ENCODE measurements around the gene IL19.

Gene IL19

DNA sequence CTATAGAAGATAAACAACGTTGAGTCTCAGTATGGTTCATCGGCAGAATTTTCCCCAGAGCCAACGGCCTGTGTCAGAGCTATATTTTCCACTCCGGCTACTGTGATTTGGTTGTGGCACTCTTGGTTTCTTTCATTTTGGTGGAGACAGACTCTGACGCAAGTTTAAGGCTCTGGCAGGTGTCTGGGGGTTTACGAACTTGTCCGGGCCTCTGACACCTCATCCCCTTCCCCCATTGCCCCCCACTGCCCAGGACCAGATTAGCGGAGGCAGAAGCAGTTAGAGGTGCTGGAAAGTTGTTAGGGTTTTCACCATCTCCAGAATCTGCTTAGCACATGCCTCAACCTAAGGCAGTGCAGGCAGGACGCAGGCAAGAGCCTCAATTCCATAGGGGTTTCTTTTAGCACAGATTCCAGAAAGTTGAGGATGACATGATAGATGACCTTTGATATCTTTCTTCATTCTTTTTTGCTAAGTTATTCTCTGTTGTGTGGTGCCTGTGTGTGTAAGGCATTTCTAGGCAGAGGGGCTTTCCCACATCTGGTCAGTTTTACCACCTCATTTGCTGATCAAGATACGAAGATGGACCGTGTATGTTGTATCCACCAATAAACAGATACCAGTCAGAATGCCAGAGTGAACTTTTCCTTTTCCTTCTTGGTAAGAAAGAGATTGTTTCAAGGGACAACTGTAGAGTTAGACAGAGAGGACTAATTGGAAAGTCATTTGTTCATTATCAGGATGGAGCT, 20.1 kb downstream of the IL19 start:
- no peaks in the 10 kb centered on the region for H3F3A ChIP-seq (ENCODE audit: insufficient read depth)
- H3K9me3 ChIP-seq (ENCODE audit: insufficient read depth, low read length), result no peaks in the 10 kb centered on the region
- no peaks in the 10 kb centered on the region for H3K27me3 ChIP-seq (ENCODE audit: low read length)
- no peak overlapping the region for H3K27ac ChIP-seq (ENCODE audit: low read depth, low read length)
- no peak overlapping the region for H3K4me2 ChIP-seq (ENCODE audit: low read depth, low read length, poor library complexity, severe bottlenecking)
- H2AFZ ChIP-seq (ENCODE audit: low read depth, low read length, severe bottlenecking), result no peak overlapping the region
- TF ChIP-seq, protein P1, sequence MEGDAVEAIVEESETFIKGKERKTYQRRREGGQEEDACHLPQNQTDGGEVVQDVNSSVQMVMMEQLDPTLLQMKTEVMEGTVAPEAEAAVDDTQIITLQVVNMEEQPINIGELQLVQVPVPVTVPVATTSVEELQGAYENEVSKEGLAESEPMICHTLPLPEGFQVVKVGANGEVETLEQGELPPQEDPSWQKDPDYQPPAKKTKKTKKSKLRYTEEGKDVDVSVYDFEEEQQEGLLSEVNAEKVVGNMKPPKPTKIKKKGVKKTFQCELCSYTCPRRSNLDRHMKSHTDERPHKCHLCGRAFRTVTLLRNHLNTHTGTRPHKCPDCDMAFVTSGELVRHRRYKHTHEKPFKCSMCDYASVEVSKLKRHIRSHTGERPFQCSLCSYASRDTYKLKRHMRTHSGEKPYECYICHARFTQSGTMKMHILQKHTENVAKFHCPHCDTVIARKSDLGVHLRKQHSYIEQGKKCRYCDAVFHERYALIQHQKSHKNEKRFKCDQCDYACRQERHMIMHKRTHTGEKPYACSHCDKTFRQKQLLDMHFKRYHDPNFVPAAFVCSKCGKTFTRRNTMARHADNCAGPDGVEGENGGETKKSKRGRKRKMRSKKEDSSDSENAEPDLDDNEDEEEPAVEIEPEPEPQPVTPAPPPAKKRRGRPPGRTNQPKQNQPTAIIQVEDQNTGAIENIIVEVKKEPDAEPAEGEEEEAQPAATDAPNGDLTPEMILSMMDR (IDR thresholded peaks at IDR 0.05; ENCODE audit: insufficient read depth, low read length, poor library complexity, severe bottlenecking), result no peak
- no peak for TF ChIP-seq EZH2phosphoT487 (conservative IDR thresholded peaks at IDR 0.05; ENCODE audit: low read length)
- no peaks in the 10 kb centered on the region for H4K20me1 ChIP-seq (ENCODE audit: low read depth, low read length)
- H3K9me2 ChIP-seq (replicated peaks; ENCODE audit: insufficient read depth, low read length), result no peaks in the 10 kb centered on the region
- no peaks in the 10 kb centered on the region for H3K36me3 ChIP-seq (ENCODE audit: low read length)
- H3K79me2 ChIP-seq (ENCODE audit: insufficient read depth, low read length), result no peaks in the 10 kb centered on the region
- H3K9ac ChIP-seq (ENCODE audit: low read length), result no peak overlapping the region
- no peak overlapping the region for H3K4me3 ChIP-seq (ENCODE audit: insufficient read depth, low read length, poor library complexity, severe bottlenecking)

DNA sequence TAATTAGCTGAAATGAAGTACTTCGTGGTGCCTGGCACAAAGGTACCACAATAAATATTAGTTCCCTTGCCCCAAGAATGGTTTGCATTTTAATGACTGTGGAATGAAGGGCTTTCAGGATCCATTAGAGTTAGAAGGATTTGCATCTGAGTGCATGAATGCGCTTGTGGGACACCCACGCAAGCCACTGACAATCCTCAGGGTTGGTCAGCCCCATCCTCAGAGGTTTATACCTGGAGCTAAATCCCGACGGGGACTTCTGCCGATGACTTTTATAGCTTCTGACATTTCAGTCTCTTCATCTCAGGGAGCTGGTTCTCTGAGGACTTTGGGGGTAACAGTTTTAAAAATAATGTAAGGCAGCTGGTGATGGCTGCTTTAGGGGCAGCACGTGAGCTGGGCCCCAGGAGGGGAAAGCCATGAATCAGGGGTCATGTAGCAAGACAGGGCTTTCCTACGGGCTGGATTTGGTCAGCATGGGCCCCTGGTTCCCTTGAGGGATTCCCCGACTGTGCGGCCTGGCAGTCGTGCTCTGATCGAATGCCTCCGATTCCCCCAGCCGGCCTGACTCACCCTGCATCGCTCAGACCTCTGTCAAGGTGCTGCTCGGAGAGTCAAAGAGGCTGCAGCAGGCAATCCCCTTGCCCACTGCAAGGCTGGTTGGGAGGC, 22.5 kb downstream of the IL19 start:
- Histone ChIP-seq H3K9ac (ENCODE audit: low read length) (no peak overlapping the region), H3K36me3 (ENCODE audit: low read length) (no peaks in the 10 kb centered on the region), H3K4me3 (ENCODE audit: insufficient read depth, low read length, poor library complexity, severe bottlenecking) (no peak overlapping the region), H3F3A (ENCODE audit: insufficient read depth) (no peaks in the 10 kb centered on the region), H3K9me2 (replicated peaks; ENCODE audit: insufficient read depth, low read length) (no peaks in the 10 kb centered on the region), H3K27ac (ENCODE audit: low read depth, low read length) (no peak overlapping the region), H4K20me1 (ENCODE audit: low read depth, low read length) (no peaks in the 10 kb centered on the region), H3K4me2 (ENCODE audit: low read depth, low read length, poor library complexity, severe bottlenecking) (no peak overlapping the region), H3K79me2 (ENCODE audit: insufficient read depth, low read length) (no peaks in the 10 kb centered on the region), H2AFZ (ENCODE audit: low read depth, low read length, severe bottlenecking) (no peak overlapping the region), H3K27me3 (ENCODE audit: low read length) (no peaks in the 10 kb centered on the region), H3K9me3 (ENCODE audit: insufficient read depth, low read length) (no peaks in the 10 kb centered on the region)
- TF ChIP-seq EZH2phosphoT487 (conservative IDR thresholded peaks at IDR 0.05; ENCODE audit: low read length), result no peak
- TF ChIP-seq, protein P1 (IDR thresholded peaks at IDR 0.05; ENCODE audit: insufficient read depth, low read length, poor library complexity, severe bottlenecking), result no peak

DNA sequence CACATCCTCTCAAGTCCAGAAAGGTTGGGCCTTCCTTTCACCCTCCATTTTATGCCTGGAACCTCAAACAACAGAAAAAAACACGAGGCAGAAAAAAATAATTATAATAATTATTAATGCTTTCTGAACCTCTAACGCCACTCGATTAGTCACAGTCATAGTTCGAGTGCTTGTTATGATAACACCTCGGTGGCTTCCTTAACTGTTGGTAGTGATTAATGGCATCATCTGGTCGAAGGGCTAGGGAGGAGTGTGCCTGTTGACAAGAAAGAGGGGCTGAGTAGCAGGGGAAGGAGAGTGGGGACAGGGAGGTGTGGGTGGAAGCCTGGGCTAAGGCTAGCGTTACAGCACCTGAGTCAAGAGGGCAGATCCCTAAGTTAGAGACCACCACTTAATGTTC, 23.0 kb downstream of the IL19 start:
- H3K27ac ChIP-seq (ENCODE audit: low read depth, low read length), result no peak overlapping the region
- no peaks in the 10 kb centered on the region for H3K36me3 ChIP-seq (ENCODE audit: low read length)
- H4K20me1 ChIP-seq (ENCODE audit: low read depth, low read length), result no peaks in the 10 kb centered on the region
- H3K9me2 ChIP-seq (replicated peaks; ENCODE audit: insufficient read depth, low read length), result no peaks in the 10 kb centered on the region
- no peak overlapping the region for H2AFZ ChIP-seq (ENCODE audit: low read depth, low read length, severe bottlenecking)
- H3F3A ChIP-seq (ENCODE audit: insufficient read depth), result no peaks in the 10 kb centered on the region
- H3K4me3 ChIP-seq (ENCODE audit: insufficient read depth, low read length, poor library complexity, severe bottlenecking), result no peak overlapping the region
- H3K9ac ChIP-seq (ENCODE audit: low read length), result no peak overlapping the region
- no peaks in the 10 kb centered on the region for H3K27me3 ChIP-seq (ENCODE audit: low read length)
- no peaks in the 10 kb centered on the region for H3K9me3 ChIP-seq (ENCODE audit: insufficient read depth, low read length)
- TF ChIP-seq EZH2phosphoT487 (conservative IDR thresholded peaks at IDR 0.05; ENCODE audit: low read length), result no peak
- TF ChIP-seq, protein P1 (IDR thresholded peaks at IDR 0.05; ENCODE audit: insufficient read depth, low read length, poor library complexity, severe bottlenecking), result no peak
- H3K79me2 ChIP-seq (ENCODE audit: insufficient read depth, low read length), result no peaks in the 10 kb centered on the region
- H3K4me2 ChIP-seq (ENCODE audit: low read depth, low read length, poor library complexity, severe bottlenecking), result no peak overlapping the region
